Measurements from ENCODE around the gene MORC2.

Gene MORC2

DNA sequence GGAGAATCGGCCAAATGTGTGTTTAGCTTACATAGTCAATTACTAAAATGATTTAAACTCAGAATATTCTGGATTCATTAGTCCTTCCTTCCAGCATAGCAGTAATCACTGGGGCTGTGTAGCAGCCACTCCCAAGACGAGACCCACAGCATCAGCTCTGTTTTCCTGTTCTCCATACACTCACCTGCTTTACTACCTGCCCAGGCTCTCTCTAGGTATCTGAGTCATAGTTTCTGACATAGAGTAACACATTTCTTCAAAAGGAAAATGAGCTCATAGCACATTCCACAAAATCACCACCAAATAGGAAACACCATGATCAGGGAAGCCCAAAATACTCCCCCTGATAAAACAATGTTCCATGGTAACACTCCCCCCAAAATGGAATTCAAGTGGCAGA is 22.9 kb downstream of the MORC2 start:
- TF ChIP-seq, protein P1, sequence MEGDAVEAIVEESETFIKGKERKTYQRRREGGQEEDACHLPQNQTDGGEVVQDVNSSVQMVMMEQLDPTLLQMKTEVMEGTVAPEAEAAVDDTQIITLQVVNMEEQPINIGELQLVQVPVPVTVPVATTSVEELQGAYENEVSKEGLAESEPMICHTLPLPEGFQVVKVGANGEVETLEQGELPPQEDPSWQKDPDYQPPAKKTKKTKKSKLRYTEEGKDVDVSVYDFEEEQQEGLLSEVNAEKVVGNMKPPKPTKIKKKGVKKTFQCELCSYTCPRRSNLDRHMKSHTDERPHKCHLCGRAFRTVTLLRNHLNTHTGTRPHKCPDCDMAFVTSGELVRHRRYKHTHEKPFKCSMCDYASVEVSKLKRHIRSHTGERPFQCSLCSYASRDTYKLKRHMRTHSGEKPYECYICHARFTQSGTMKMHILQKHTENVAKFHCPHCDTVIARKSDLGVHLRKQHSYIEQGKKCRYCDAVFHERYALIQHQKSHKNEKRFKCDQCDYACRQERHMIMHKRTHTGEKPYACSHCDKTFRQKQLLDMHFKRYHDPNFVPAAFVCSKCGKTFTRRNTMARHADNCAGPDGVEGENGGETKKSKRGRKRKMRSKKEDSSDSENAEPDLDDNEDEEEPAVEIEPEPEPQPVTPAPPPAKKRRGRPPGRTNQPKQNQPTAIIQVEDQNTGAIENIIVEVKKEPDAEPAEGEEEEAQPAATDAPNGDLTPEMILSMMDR (conservative IDR thresholded peaks at IDR 0.05; ENCODE audit: low read depth, low read length), result no peak
- H3K4me3 ChIP-seq (ENCODE audit: low read length), result no peak overlapping the region
- no peak for DNase-seq (ENCODE audit: low read depth)

DNA sequence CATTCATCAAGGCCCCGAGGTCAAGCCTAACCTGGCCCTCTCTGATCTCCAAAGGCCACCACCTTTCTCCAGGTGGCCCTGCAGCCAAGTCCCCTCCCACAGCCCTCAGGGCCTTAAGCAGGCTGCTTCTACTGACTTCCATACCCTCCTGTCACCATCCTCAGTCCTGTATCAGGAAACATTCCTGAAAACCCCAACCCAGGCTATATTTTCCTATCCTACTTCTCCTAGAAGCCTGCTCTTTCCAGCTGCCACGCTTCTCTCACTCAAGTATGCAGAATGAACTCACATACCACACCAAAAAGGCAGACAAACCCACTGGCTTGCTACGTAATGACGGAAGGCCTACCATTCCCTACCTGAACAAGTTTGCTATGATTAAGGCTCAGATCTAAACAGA is 23.6 kb downstream of the MORC2 start:
- TF ChIP-seq, protein P1 (conservative IDR thresholded peaks at IDR 0.05; ENCODE audit: low read depth, low read length), result no peak
- DNase-seq (ENCODE audit: low read depth), result no peak
- no peak overlapping the region for H3K4me3 ChIP-seq (ENCODE audit: low read length)

DNA sequence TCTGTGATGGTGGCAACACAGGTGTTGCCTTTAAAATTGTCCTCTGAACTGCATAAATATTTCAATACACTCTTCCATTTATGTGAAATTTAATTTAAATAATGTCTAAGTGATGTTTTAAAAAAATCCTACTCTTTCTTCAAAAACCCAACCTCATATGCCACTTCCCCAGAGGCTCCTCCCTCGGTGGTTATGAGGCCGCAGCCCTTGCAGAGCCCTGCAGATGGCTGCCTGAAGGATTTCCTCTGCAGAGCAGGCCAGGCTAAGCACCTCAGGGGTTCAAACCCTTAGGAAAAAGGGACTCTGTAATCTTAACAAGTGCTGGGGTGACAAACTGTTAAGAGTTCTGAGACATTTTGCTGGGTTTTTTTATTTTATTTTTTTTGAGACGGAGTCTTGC is 25.2 kb downstream of the MORC2 start:
- no peak for DNase-seq (ENCODE audit: low read depth)
- no peak overlapping the region for H3K4me3 ChIP-seq (ENCODE audit: low read length)
- TF ChIP-seq, protein P1 (conservative IDR thresholded peaks at IDR 0.05; ENCODE audit: low read depth, low read length), result no peak

DNA sequence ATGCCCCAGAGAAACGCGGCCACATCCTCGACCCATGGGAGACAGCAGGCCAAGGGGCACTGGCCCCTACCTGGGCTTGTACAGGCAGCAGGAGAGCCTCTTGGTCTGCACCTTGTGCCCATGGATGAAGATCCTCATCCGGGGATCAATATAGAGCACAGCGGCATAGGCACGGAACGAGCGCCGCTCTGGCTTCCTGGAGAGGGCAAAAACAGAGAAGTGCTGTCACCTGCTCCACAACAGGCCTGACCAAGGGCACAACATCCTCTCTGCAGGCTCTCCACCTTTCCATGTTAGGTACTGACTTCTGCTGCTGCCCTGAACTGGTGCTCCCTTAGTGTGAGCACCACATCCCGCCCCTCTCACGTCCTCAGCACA is 27.2 kb downstream of the MORC2 start:
- H3K4me3 ChIP-seq (ENCODE audit: low read length), result no peak overlapping the region
- TF ChIP-seq, protein P1 (conservative IDR thresholded peaks at IDR 0.05; ENCODE audit: low read depth, low read length), result no peak
- DNase-seq (ENCODE audit: low read depth), result no peak

DNA sequence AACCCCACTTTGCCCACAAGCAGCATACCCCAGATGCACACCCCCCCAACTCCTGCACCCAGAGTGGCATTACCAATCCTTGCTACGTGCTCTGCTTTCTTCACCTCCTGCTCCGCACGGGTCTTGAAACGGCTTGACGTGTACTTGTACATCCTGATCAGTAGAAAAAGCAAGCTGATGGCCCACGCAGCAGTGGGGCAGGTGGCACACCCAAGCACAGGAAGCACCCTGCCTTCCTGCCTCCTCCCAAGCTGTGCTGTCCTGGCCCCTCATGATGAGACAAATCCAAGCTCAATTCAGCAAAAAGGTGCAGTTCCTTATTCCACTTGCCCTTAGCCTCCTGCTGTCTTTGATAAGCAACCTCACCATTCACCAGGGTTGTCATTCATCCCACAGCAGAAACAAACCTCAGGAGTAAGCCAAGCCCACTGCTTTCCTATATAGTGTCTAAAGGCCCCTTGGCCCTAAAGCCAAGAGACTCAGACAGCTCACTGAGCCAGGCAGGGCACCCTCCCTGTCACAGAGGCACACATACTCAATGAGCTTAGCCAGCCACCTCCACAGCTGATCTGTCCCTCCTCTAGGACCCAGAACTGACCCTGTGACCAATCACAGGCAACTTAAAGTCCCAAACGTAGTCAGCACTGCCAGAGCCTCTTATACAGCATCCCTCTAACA is 27.8 kb downstream of the MORC2 start:
- no peak overlapping the region for H3K4me3 ChIP-seq (ENCODE audit: low read length)
- no peak for DNase-seq (ENCODE audit: low read depth)

DNA sequence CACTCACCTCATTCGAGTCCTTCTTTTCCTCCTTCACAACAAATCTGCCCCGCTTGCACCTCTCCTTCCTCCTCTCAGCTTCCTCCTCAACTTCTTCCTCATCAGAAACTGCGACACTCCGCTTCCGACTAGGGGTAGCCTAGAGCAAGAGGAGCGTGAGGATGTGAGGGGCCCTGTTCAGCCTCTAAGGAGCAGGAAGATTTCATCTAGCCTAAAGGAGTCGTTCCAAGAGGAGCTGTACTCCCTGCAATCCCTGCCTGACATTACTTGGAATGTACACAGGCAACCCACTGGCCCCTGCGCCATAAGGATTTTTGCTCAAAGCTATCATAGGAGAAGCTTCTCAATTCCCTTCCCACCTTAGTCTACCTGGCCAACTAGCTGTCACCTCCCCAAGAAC is 34.5 kb downstream of the MORC2 start:
- TF ChIP-seq, protein P1 (conservative IDR thresholded peaks at IDR 0.05; ENCODE audit: low read depth, low read length), result no peak

More for the DNA sequence above, 27.8 kb downstream of the MORC2 start:
- TF ChIP-seq, protein P1 (conservative IDR thresholded peaks at IDR 0.05; ENCODE audit: low read depth, low read length), result no peak

DNA sequence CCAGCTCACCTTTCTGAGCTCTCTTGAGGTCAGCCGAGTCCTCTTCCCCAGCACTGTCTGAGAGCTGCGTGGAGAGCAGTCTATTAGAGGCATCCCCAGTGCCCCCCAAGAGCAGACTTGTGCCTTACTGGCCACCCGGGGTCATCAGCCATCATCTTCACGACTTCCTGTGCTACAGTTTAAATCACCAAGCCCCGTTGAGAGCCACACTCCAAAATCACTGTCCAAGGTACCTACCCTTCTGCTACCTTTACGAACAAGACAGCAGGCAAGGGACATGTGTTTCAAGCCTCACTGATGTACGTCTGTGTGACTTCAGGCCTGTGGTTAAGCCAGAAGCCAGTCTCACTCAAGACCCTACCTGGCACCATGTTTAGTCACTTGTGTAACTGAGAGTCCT is 35.1 kb downstream of the MORC2 start:
- TF ChIP-seq, protein P1 (conservative IDR thresholded peaks at IDR 0.05; ENCODE audit: low read depth, low read length), result no peak
- no peak overlapping the region for H3K4me3 ChIP-seq (ENCODE audit: low read length)
- no peak for DNase-seq (ENCODE audit: low read depth)

More for the DNA sequence above, 34.5 kb downstream of the MORC2 start:
- no peak for DNase-seq (ENCODE audit: low read depth)
- no peak overlapping the region for H3K4me3 ChIP-seq (ENCODE audit: low read length)
